Measurements from ENCODE around the gene CORO2B. TPM values are rescaled to one million over a fixed set of nuclear protein-coding genes. Genes with fewer than 3 reads are reported as not detected.

CORO2B gene
- total RNA-seq, 1 donor from 2014 or later: 1.1 TPM

DNA sequence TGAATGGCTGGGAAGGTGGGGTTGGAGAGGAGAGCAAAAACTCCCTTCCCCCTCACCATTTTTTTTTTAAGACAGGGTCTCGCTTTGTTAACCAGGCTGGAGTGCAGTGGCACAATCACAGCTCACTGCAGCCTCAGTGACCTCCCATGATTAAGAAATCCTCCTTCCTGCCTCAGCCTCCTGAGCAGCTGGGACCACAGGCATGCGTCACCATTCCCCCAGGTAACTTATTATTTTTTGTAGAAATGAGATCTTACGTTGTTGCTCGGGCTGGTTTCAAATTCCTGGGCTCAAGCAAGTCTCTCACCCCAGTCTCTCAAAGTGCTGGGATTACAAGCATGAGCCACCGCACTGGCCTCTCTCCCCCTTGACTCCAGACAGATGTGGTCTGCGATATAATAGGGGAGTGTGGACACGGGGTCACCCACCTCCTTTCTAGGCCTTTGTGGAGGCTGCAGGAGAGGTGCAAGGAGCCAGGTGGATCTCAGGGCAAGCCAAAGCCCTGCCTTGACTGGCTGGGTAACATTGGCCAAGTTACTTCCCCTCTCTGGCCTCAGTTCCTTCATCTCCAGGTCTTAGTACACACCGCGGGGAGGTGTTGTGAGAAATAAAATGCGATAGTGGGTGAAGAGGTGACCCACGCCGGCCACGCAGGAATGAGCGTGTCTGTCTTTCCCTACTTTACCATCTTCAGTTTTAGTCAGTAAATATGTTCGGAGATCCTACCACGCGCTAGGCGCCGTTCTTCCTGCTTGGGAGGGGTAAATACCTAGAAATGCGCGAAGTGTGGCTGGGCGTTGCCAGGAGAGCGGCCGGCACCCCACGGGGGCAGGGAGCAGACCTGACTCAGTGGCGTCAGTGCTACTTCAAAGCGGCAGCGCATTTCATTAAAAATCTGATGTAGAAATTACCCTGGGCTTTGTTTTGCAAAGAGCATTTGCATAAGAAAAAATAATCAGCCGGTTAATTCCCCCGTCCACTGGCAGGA lies 20.2 kb upstream of the CORO2B start:
- peaks cover 16% of the 10 kb centered on the region for H3K4me1 Mint-ChIP-seq
- TF ChIP-seq, protein P1, sequence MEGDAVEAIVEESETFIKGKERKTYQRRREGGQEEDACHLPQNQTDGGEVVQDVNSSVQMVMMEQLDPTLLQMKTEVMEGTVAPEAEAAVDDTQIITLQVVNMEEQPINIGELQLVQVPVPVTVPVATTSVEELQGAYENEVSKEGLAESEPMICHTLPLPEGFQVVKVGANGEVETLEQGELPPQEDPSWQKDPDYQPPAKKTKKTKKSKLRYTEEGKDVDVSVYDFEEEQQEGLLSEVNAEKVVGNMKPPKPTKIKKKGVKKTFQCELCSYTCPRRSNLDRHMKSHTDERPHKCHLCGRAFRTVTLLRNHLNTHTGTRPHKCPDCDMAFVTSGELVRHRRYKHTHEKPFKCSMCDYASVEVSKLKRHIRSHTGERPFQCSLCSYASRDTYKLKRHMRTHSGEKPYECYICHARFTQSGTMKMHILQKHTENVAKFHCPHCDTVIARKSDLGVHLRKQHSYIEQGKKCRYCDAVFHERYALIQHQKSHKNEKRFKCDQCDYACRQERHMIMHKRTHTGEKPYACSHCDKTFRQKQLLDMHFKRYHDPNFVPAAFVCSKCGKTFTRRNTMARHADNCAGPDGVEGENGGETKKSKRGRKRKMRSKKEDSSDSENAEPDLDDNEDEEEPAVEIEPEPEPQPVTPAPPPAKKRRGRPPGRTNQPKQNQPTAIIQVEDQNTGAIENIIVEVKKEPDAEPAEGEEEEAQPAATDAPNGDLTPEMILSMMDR (IDR thresholded peaks at IDR 0.05; ENCODE audit: unreplicated experiment): no peak
- H3K4me3 Mint-ChIP-seq: peak overlapping the region; percentile 83
- DNase-seq (ENCODE audit: low spot score in 2 of 2, unreplicated experiment in 2 of 2): peak in 1 of 2 experiments; percentile 56
- H3K27ac Mint-ChIP-seq: peak overlapping the region; percentile 69
- no peaks in the 10 kb centered on the region for H3K36me3 Mint-ChIP-seq
- peaks cover 29% of the 10 kb centered on the region for H3K27me3 Mint-ChIP-seq (ENCODE audit: low read depth)
- no peaks in the 10 kb centered on the region for H3K9me3 Mint-ChIP-seq

GRCh38 chr15:68559345-68560310 lies 19.2 kb upstream of the CORO2B start:
- DNase-seq (ENCODE audit: low spot score in 2 of 2, unreplicated experiment in 2 of 2): peak; percentile 82 to 97
- Mint-ChIP-seq H3K27me3 (ENCODE audit: low read depth) (peaks cover 24% of the 10 kb centered on the region), H3K36me3 (no peaks in the 10 kb centered on the region), H3K4me1 (peaks cover 16% of the 10 kb centered on the region), H3K4me3 (peak overlapping the region; percentile 83), H3K27ac (peak overlapping the region; percentile 69), H3K9me3 (no peaks in the 10 kb centered on the region)
- TF ChIP-seq, protein P1 (IDR thresholded peaks at IDR 0.05; ENCODE audit: unreplicated experiment): peak; percentile 99

GRCh38 chr15:68560501-68561113 lies 18.2 kb upstream of the CORO2B start:
- peaks cover 19% of the 10 kb centered on the region for H3K27me3 Mint-ChIP-seq (ENCODE audit: low read depth)
- H3K4me3 Mint-ChIP-seq: peak overlapping the region; percentile 83
- H3K9me3 Mint-ChIP-seq: no peaks in the 10 kb centered on the region
- TF ChIP-seq, protein P1 (IDR thresholded peaks at IDR 0.05; ENCODE audit: unreplicated experiment): no peak
- peaks cover 16% of the 10 kb centered on the region for H3K4me1 Mint-ChIP-seq
- H3K27ac Mint-ChIP-seq: no peak overlapping the region
- no peaks in the 10 kb centered on the region for H3K36me3 Mint-ChIP-seq
- DNase-seq (ENCODE audit: low spot score in 2 of 2, unreplicated experiment in 2 of 2): peak in 1 of 2 experiments; percentile 36

DNA sequence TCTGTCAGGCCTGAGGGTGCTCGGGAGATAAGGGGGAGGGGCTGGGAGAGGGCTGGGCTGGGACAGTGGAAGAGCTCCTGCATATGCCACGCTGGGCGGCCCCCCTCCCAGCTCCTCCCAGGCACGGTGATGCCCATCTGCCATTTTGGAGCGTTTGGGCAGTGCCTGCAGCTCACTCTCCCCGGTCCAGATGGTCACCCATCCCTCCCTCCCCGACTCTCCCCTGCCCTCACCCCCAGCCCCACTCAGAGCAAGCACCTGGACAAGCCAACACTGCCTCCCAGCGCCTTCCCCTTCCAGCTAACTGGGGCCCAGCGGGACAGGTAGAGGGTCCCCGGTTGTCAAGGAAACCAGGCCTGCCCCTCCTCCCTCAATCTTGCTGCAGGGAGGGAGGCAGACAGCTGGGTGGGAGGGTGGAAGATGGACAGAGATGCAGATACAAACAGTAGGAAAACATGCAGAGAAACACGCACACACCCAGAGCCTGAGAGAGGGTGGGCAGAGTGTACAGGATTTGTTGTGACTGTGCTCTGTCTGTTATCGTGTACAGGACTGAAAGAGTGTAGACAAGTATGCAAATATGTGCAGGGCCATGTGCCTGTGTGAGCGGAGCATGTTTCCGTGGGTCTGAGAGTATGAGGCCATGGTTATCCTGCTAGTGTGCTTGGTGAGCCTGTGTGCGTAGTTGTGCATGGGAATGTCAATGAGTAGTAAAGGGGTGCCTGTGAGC lies 17.5 kb upstream of the CORO2B start:
- peaks cover 16% of the 10 kb centered on the region for H3K27me3 Mint-ChIP-seq (ENCODE audit: low read depth)
- no peak overlapping the region for H3K27ac Mint-ChIP-seq
- H3K36me3 Mint-ChIP-seq: no peaks in the 10 kb centered on the region
- TF ChIP-seq, protein P1 (IDR thresholded peaks at IDR 0.05; ENCODE audit: unreplicated experiment): no peak
- H3K4me3 Mint-ChIP-seq: no peak overlapping the region
- peaks cover 16% of the 10 kb centered on the region for H3K4me1 Mint-ChIP-seq
- H3K9me3 Mint-ChIP-seq: no peaks in the 10 kb centered on the region
- DNase-seq (ENCODE audit: low spot score in 2 of 2, unreplicated experiment in 2 of 2): no peak

Data from mesothelial cell of epicardium (in vitro differentiated cells).